Calu3 (cell line): Measurements from ENCODE around the gene LRRC32. TPM values are rescaled to one million over a fixed set of nuclear protein-coding genes. Genes with fewer than 3 reads are reported as not detected.
"Not testable (repeated sequence)": the region's sequence is repeated elsewhere in the genome, so short reads cannot be mapped to it uniquely, and the experiment has no call there.

Source experiments
- BruUV-seq: library from RNA; stranded (reverse); fragments of 400-500 nt; replicated peaks from 2 replicates; lab custom pipeline; 2021; lab: Mats Ljungman, UMichigan
- CTCF ChIA-PET: fragments of 300-600 bp; sonication (Branson Sonifier 250); formaldehyde crosslinking; loops from one replicate; lab custom pipeline; 2022; ENCODE audit warnings: antibody characterized with exemption; lab: Charles Lee
- DNase-seq: peaks from one replicate; pipeline ENCODE4 v3.0.0; 2022
- H3K27ac Mint-ChIP-seq: one replicate; pipeline ENCODE4 v1.8.0; 2022; ENCODE audit warnings: mixed read lengths; ENCODE audit not compliant: unreplicated experiment
- H3K27me3 Mint-ChIP-seq: one replicate; pipeline ENCODE4 v1.8.0; 2022; ENCODE audit warnings: mixed read lengths; ENCODE audit not compliant: unreplicated experiment
- H3K36me3 Mint-ChIP-seq: one replicate; pipeline ENCODE4 v1.8.0; 2022; ENCODE audit warnings: mild to moderate bottlenecking, moderate library complexity, mixed read lengths; ENCODE audit not compliant: insufficient read depth, unreplicated experiment
- H3K4me1 Mint-ChIP-seq: one replicate; pipeline ENCODE4 v1.8.0; 2022; ENCODE audit warnings: mild to moderate bottlenecking, low read depth, mixed read lengths; ENCODE audit not compliant: unreplicated experiment
- H3K4me3 Mint-ChIP-seq: one replicate; pipeline ENCODE4 v1.8.0; 2022; ENCODE audit warnings: mild to moderate bottlenecking, low read depth, moderate library complexity, mixed read lengths; ENCODE audit not compliant: unreplicated experiment
- H3K9me3 Mint-ChIP-seq: one replicate; pipeline ENCODE4 v1.8.0; 2022; ENCODE audit warnings: low read depth, mixed read lengths; ENCODE audit not compliant: unreplicated experiment
- intact Hi-C: fragments of 100-400 bp; cut with micrococcal nuclease; formaldehyde crosslinking; loops from one replicate; pipeline ENCODE4 v1.10.0; 2022; ENCODE audit not compliant: unreplicated experiment
- total RNA-seq: library from RNA; stranded (reverse); gene quantifications from 2 replicates; pipeline ENCODE4 v1.2.3, GENCODE V29; 2022
- TF ChIP-seq, protein P1 (sequence below): fragments of 200-600 bp; IDR thresholded peaks from one replicate; pipeline ENCODE4 v1.8.0; 2022; ENCODE audit warnings: antibody characterized with exemption; ENCODE audit not compliant: unreplicated experiment

The LRRC32 gene
- total RNA-seq, 1 experiment from 2014 or later = not detected

DNA sequence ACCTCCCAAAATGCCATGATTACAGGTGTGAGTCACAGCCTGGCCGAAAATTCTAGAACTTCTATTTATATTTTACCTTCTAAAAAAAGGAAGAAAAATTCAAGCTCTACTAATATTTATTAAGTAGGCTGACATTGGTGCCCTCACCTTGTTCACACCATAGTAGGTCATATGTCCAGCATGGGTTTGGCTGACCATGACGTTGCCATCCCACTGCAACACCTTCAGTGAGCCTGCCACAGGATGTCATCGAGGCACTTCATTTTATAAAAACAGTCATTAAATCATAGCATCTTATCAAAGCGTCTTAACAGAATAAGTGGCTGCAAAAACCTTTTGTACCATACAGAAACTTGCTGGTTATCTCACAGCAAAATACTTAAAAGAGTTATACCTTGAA is 58.3 kb downstream of the LRRC32 start:
- TF ChIP-seq, protein P1, sequence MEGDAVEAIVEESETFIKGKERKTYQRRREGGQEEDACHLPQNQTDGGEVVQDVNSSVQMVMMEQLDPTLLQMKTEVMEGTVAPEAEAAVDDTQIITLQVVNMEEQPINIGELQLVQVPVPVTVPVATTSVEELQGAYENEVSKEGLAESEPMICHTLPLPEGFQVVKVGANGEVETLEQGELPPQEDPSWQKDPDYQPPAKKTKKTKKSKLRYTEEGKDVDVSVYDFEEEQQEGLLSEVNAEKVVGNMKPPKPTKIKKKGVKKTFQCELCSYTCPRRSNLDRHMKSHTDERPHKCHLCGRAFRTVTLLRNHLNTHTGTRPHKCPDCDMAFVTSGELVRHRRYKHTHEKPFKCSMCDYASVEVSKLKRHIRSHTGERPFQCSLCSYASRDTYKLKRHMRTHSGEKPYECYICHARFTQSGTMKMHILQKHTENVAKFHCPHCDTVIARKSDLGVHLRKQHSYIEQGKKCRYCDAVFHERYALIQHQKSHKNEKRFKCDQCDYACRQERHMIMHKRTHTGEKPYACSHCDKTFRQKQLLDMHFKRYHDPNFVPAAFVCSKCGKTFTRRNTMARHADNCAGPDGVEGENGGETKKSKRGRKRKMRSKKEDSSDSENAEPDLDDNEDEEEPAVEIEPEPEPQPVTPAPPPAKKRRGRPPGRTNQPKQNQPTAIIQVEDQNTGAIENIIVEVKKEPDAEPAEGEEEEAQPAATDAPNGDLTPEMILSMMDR = no peak
- Mint-ChIP-seq H3K27ac (no peak overlapping the region), H3K4me3 (no peak overlapping the region), H3K27me3 (peaks cover 13% of the 10 kb centered on the region), H3K9me3 (no peaks in the 10 kb centered on the region), H3K4me1 (no peaks in the 10 kb centered on the region), H3K36me3 (no peaks in the 10 kb centered on the region)
- BruUV-seq = no TSS peak
- CTCF ChIA-PET = interaction anchor here (0.7 kb wide), 1 partner anchor 10 kb away, joined by 4 read pairs; no protein-coding TSS in a partner anchor
- intact Hi-C loops = no loop called here
- DNase-seq = no peak

DNA sequence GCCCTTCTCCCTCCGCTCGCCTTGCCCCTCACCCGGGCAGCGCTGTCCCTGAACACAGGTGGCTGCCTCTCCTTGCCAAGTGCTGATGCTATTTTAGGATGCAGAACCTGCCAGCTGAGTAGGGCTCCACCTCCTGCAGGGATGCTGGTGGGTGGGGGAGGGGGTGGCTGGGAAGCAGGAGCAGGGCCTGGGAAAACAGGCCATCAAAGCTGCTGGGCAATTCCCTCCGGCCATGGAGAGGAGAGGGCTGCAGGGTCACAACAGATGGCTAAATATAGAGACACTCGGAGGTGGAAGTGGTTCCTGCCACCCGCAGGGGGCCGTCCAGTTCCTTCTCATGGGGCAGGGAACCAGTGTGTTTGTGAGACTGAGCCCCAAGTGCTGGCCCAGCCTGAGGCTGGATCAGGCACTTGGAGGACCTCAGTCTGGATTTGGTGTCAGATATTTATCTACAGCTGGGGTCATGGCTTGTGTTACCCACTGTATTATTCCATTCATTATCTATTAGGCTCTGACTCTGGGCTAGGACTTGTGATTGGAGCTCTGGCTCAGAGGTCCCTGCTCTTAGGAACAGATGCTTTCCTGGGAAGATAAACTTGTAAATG is 59.6 kb downstream of the LRRC32 start:
- TF ChIP-seq, protein P1 = no peak
- Mint-ChIP-seq H3K4me1 (no peaks in the 10 kb centered on the region), H3K36me3 (no peaks in the 10 kb centered on the region), H3K27ac (no peak overlapping the region), H3K27me3 (peaks cover under 1% of the 10 kb centered on the region), H3K9me3 (no peaks in the 10 kb centered on the region), H3K4me3 (no peak overlapping the region)
- DNase-seq = no peak
- CTCF ChIA-PET = no interaction called here
- intact Hi-C loops = no loop called here
- BruUV-seq = no TSS peak

DNA sequence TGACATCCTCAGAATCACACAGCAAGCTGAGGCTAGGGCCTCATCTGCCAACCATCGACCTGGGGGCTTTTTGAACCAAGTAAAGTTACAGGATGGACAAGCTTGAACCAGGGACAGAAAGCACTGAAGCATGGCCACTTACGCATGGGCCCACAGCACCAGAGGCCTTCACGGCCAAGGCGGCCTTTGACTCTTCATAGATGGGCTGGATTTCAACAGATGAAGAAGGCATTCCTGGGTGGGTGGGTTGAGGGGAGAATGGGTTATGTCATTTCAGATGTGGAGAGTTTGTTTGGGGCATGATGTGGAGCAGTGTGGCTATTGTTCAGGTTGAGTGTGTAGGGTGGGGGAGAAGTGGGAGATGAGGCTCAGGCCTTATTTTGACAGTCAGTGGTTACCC is 60.2 kb downstream of the LRRC32 start:
- Mint-ChIP-seq H3K36me3 (no peaks in the 10 kb centered on the region), H3K4me3 (no peak overlapping the region), H3K27me3 (no peaks in the 10 kb centered on the region), H3K9me3 (no peaks in the 10 kb centered on the region), H3K4me1 (no peaks in the 10 kb centered on the region), H3K27ac (no peak overlapping the region)
- DNase-seq = no peak
- BruUV-seq = no TSS peak
- intact Hi-C loops = no loop called here
- CTCF ChIA-PET = no interaction called here
- TF ChIP-seq, protein P1 = no peak

DNA sequence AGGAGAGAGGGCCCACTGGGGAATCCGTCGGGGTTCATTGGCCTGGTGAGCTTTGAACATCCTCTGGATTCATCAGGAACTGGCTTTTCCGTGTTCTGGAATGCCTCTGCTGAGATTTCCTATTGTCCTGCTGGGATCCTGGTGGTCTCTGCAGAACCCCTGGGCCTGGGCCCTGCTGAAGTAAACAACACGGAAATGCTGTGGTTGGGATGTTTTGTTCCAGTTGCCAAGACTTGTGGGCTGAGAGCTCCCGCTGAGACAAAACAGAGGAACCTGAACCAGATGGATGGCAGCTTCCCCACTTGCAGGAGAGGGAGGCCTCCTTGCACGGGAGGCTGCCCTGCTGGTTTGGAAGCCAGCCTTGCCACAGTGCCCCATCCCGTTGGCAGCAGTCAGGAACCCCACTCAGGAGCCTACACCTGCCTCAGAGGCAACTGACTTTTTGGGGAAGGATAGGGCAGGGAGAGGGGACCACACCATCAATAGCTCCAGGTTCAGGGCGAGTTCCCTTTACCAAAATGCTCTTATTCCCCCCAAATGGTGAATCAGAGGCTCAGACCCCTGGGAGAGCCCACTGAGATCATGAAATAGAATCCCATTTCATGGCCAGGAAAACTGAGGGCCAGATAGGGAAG is 60.7 kb downstream of the LRRC32 start:
- CTCF ChIA-PET = no interaction called here
- H3K4me1 Mint-ChIP-seq = no peaks in the 10 kb centered on the region

DNA sequence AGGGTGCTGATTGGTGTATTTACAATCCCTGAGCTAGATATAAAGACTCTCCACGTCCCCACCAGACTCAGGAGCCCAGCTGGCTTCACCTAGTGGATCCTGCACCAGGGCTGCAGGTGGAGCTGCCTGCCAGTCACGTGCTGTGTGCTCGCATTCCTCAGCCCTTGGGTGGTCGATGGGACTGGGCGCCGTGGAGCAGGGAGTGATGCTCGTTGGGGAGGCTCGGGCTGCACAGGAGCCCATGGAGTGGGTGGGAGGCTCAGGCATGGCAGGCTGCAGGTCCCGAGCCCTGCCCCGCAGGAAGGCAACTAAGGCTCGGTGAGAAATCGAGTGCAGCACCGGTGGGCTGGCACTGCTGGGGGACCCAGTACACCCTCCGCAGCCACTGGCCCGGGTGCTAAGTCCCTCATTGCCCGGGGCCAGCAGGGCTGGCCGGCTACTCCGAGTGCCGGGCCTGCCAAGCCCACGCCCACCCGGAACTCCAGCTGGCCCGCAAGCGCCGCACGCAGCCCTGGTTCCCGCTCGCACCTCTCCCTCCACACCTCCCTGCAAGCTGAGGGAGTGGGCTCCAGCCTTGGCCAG is 61.6 kb downstream of the LRRC32 start:
- H3K4me3 Mint-ChIP-seq, H3K27ac Mint-ChIP-seq, DNase-seq, CTCF ChIA-PET, H3K4me1 Mint-ChIP-seq, intact Hi-C loops, BruUV-seq, H3K36me3 Mint-ChIP-seq, H3K9me3 Mint-ChIP-seq: not testable (repeated sequence)
- peaks cover 11% of the 10 kb centered on the region for H3K27me3 Mint-ChIP-seq

More for the DNA sequence above, 60.7 kb downstream of the LRRC32 start:
- TF ChIP-seq, protein P1 = no peak
- Mint-ChIP-seq H3K9me3 (no peaks in the 10 kb centered on the region), H3K36me3 (no peaks in the 10 kb centered on the region), H3K4me3 (no peak overlapping the region), H3K27ac (no peak overlapping the region), H3K27me3 (peaks cover 2% of the 10 kb centered on the region)
- intact Hi-C loops = no loop called here
- no peak for DNase-seq
- BruUV-seq = no TSS peak

DNA sequence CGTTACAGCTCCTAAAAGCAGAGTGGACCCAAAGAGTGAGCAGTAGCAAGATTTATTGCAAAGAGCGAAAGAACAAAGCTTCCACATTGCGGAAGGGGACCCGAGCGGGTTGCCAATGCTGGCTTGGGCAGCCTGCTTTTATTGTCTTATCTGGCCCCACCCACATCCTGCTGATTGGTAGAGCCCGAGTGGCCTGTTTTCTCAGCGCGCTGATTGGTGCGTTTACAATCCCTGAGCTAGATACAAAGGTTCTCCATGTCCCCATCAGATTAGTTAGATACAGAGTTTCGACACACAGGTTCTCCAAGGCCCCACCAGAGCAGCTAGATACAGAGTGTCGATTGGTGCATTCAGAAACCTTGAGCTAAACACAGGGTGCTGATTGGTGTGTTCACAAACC is 62.3 kb downstream of the LRRC32 start:
- intact Hi-C loops, H3K4me3 Mint-ChIP-seq, H3K4me1 Mint-ChIP-seq, H3K27ac Mint-ChIP-seq, H3K36me3 Mint-ChIP-seq, H3K9me3 Mint-ChIP-seq, DNase-seq, BruUV-seq, CTCF ChIA-PET: not testable (repeated sequence)
- peaks cover 14% of the 10 kb centered on the region for H3K27me3 Mint-ChIP-seq
